NCI-H345 (cell line): ENCODE data around the gene RFX2.
"Not testable (repeated sequence)": the region's sequence is repeated elsewhere in the genome, so short reads cannot be mapped to it uniquely, and the experiment has no call there.

Source experiments
- DNase-seq: peaks from one replicate; lab custom pipeline; 2025; lab: John Stamatoyannopoulos, UW

RFX2 gene

GRCh38 chr19:5971714-5972354 is 138.5 kb downstream of the RFX2 start:
- DNase-seq: no peak

DNA sequence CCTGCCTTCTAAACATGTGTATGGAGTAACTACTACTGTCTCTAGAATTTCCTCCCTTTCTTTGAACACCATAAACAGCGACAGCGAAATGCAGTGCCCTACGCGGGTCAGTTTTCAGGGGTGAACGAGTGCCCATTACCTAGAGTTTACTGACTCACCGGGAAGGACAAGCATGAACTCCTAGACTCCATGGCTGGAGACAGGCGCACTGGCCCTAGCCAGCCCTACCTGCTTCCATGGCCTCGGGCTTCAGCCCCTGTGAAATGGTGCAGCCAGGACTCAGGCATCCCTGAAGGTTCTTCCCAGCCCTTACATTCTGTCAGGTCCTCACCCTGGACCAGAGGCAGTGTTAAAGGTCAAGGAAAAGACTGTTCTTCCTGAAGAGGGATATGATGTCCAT is 140.8 kb downstream of the RFX2 start:
- DNase-seq: no peak

- peak; percentile 42 for DNase-seq
Observed at GRCh38 chr19:5968431-5969373, 141.6 kb downstream of the RFX2 start.

DNA sequence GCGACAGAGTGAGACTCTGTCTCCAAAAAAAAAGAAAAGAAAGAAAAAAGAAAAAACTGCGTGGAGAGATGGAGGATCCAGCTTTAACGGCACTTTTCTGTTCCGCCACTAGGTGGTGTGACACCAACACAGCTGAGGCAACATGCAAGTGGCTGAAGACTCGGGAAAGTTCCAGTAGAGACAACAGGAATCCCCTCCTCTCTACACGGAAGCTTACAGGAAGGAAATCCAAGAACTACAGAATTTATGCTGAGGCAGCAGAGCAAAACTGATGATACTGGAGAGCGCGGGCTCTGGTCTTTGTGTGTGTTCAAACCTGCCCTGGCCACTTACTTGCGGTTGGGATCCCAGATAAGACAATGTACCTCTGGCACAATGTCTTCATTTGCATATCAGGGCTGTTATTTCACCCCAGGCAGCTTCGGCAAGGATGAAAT is 142.3 kb downstream of the RFX2 start:
- DNase-seq: peak; percentile 75

- DNase-seq: no peak
Observed at GRCh38 chr19:5967571-5967970, 142.7 kb downstream of the RFX2 start.

- DNase-seq: no peak
Observed at GRCh38 chr19:5966941-5967340, 143.4 kb downstream of the RFX2 start.

DNA sequence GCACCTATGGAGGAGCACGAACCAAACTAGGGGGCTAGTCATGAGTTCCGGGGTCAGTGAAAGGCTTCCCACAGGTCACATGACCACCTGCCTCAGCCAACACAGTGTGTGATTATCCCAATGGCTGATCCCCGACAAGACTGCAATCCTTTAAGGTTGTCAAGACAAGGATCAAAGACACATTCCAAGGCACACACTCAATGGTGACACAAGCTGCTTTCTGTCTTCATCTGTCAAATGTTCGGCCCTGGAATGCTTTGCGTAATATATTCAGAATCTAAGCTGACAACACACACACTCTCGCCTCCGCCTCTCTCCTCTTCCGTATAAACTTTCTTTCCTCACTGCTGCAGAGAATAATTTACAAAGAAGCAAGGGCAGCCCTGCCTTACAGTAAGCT is 144.1 kb downstream of the RFX2 start:
- no peak for DNase-seq

- DNase-seq: no peak
Observed at GRCh38 chr19:5964816-5965565, 145.3 kb downstream of the RFX2 start.

DNA sequence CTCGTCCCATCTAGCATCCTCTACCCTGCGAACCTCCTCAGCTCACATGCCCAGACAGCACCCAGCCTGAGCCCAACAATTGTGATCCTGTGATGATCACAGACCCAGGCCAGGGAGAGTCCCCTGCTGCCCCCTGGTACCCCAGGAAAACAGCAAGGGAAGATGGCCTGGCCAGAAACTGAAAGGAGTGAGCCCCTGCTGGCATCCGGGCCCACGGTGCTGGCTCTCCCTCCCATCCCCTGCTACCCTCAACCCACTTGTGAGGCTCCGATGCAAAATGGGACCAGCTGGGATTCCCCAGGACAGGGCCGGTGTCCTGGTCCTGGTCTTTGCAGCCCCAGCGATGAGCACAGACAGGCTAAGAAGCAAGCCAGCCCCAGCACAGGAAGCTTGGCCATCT is 146.4 kb downstream of the RFX2 start:
- no peak for DNase-seq

- not testable (repeated sequence) for DNase-seq
Observed at GRCh38 chr19:5963259-5963658, 147.0 kb downstream of the RFX2 start.

DNA sequence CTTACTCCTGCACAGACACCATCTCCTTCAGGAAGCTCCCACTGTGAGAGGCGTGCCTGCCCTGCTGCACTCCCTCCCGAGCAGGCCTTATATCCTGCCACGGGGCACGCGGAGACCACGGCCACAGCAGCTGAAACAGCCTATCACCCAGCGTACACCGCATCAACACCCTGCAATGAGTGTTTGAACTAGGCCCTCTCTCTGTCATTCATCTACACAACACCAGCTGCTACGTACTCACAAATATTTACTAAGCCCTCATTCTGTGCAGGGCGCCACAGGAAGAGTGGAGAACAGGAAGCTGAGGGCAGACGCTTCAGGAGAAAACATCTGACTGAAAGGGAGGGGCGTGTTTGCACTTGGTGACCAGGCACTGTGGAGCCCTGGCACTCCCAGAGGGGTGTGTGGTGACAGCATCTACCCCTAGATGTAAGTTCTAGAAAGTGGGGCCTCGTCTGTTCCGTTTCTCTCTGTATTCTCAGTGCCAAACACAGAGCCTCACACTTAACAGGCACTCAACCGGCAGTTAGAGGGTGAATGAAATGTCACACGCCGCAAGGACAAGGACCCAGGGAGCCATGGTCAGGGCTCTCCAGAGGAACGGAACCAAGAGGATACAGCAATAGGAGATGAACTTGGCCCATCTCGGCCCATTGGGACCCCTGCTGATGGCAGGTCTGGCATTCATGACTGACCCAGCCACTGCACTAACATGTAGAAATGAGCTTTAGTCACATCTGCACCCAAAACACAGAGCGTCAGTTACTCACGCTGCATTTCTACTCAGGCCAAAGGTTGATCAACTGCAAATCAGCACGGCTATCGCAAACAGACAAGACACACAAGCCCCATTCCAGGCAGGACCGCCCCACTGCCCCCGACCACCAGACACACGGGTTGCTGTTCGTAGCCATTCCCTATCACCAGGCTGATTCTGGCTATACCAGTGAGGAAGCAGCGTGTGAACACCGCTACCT is 148.0 kb downstream of the RFX2 start:
- DNase-seq: peak; percentile 98

- not testable (repeated sequence) for DNase-seq
Observed at GRCh38 chr19:5961641-5961968, 148.7 kb downstream of the RFX2 start.

DNA sequence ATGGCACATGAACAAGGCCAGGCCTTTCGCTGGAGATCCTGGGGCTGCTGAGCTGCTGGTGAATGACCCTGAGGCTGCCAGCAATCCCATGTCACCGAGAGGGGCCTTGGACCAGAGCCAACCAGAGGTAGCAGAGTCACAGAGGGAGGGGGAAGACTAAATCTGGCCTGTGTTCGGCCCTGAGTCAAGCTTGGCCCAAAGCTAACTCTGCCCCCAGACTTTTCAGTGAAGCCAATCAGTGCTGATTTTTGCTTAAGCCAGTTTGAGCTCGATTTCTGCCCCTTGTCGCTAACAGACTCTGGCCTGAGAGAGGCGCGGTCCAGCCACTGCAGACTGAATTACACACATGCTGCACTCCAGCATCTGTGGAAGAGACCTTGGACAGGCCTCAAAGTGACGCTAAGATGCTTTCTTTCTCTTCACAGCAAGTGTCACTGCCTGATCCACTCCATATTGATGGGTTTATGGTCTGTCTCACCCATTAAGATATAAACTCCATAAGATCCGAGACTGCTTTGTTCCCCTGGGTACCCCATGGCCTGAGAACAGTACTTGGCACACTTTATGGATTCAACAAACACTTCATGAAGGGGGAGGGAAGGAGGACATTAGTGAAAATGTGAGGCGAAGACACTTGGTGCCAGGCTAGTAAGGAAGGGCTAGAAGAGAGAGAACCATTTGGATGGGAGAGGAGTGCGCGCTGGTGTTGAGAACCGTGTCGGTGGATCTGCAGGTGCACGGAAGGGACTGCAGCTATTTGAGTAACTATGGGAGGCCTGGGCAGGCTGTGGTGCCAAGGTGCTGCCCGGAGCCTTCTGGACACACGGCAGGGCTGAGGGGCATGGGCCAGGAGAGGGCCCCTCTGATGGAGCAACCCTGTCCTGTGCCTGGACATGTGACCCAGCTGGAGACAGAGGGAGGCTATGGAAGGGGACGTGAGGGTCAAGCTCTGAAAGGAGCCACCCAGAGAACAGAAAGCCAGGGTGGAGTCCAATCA is 150.0 kb downstream of the RFX2 start:
- DNase-seq: peak; percentile 56

GRCh38 chr19:5959260-5960004 is 150.9 kb downstream of the RFX2 start:
- no peak for DNase-seq

DNA sequence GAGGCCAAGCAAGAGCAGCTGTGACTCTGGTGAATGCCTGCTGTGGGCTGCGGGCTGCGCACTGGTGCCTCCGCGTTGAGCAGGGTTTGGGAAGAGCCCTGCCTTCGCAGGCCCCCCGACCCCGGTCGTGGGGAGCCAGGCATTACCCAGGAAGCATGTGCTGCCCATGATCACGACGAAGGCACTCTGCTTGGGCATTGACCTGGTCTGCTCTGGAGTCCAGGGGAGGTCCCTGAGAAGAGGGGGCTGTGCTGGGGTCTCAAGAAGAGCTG is 151.5 kb downstream of the RFX2 start:
- no peak for DNase-seq

DNA sequence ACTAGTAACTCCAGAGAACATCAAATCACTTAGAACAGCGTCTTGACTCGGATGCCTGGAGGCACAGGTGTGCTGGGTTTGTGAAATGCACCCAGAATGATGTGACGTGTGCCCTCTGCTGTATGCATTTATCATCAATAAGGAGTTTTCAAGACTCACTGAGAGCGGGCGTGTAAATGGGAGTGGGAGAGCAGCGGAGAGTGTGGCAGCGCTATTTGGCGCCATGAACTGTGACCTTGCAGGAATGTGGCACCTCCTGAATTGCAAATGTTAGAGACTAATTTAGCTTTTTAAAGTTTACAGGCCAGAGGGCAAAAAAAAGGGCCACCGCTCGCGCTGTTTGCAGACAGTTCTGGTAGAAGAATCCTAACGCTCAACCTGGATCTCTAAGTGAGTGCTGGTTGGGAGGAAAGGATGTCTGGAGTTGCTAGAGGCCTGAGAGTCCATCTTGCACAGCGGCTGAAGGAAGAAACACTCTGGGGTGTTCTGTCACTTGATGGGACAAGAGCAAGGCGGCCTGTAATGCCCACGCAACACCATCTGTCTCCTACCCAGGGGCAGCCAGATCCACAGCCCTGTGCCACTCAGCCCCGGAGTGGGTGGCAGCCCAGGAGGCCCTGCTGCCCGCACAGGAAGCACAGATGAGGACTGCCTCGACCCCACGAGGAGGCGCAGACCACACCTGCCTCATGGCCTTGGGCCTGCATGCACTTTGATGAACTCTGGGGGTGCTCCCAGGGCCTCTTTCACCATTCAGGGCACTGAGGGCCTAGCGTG is 152.0 kb downstream of the RFX2 start:
- no peak for DNase-seq

DNA sequence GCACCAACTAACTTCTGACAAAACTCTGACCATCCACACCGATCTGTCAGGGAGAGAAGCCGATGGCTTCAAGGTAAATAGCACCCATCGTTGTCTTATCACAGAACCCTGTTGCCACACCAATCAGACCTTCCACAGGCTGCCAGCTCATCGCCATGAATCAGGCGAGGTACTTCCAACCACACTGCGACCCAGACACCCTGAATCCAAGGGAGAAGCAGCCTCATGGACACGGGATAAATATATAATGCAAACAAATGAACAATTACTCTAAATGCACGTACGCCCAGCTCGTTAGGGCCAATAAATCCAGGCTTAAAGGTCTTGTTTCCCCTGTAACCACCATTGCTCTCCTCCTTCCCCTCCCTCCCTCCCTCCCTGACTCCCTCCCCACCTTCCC is 153.1 kb downstream of the RFX2 start:
- no peak for DNase-seq

DNA sequence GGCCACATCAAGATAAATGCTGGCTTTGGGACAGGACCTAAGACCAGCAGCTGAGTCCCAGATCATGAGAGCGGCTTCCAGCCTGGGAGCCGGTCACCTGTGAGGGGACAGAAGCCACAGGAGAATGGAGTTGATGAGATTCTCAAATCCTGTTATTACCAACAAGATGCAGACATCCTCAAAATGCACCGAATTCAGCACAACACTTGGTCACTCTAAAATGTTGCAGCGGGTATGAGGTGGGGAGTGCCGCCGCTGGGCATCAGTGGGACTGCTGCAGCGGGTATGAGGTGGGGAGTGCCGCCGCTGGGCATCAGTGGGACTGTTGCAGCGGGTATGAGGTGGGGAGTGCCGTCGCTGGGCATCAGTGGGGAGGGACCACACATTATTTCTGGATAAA is 153.6 kb downstream of the RFX2 start:
- DNase-seq: no peak

- no peak for DNase-seq
Observed at GRCh38 chr19:5956323-5956722, 154.0 kb downstream of the RFX2 start.
